Measurements from ENCODE around the gene LRMDA. TPM values are rescaled to one million over a fixed set of nuclear protein-coding genes. Genes with fewer than 3 reads are reported as not detected.
"Not testable (repeated sequence)": the region's sequence is repeated elsewhere in the genome, so short reads cannot be mapped to it uniquely, and the experiment has no call there.

The LRMDA gene
- total RNA-seq, 1 donor from 2014 or later, result 18.7 TPM

- Histone ChIP-seq H3K27me3 (ENCODE audit: control insufficient read depth, insufficient read depth, low read length) (no peaks in the 10 kb centered on the region), H3K4me3 (ENCODE audit: low read depth, low read length) (no peak overlapping the region), H3K36me3 (ENCODE audit: control insufficient read depth, insufficient read depth, low read length) (no peaks in the 10 kb centered on the region)
- TF ChIP-seq, protein P1, sequence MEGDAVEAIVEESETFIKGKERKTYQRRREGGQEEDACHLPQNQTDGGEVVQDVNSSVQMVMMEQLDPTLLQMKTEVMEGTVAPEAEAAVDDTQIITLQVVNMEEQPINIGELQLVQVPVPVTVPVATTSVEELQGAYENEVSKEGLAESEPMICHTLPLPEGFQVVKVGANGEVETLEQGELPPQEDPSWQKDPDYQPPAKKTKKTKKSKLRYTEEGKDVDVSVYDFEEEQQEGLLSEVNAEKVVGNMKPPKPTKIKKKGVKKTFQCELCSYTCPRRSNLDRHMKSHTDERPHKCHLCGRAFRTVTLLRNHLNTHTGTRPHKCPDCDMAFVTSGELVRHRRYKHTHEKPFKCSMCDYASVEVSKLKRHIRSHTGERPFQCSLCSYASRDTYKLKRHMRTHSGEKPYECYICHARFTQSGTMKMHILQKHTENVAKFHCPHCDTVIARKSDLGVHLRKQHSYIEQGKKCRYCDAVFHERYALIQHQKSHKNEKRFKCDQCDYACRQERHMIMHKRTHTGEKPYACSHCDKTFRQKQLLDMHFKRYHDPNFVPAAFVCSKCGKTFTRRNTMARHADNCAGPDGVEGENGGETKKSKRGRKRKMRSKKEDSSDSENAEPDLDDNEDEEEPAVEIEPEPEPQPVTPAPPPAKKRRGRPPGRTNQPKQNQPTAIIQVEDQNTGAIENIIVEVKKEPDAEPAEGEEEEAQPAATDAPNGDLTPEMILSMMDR (IDR thresholded peaks at IDR 0.05; ENCODE audit: insufficient read depth, low read length, poor library complexity, severe bottlenecking), result no peak
- no peak for DNase-seq (ENCODE audit: low read depth)
Measured at GRCh38 chr10:75619635-75620034, 188.2 kb downstream of the LRMDA start.

DNA sequence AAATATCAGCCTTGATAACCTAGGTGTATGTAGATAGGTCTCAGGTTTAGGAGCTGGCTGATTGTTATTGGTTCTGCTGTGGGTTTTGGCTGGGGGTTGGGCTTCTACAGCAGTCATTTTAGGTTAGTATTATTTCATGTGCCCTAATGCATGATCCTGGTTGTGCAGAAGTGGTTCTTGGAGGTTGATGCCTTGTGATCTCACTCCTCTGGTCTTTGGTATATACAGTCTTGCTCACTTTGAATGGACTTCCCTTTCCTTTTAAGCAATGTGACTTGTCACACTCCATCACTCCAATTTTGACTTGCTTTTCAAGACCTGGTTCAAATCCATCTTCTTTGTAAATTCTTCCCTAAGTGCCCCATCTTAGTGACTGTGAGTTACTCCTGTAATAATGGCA lies 188.9 kb downstream of the LRMDA start:
- H3K27me3 ChIP-seq (ENCODE audit: control insufficient read depth, insufficient read depth, low read length), result no peaks in the 10 kb centered on the region
- no peak for DNase-seq (ENCODE audit: low read depth)
- TF ChIP-seq, protein P1 (IDR thresholded peaks at IDR 0.05; ENCODE audit: insufficient read depth, low read length, poor library complexity, severe bottlenecking), result no peak
- no peak overlapping the region for H3K4me3 ChIP-seq (ENCODE audit: low read depth, low read length)
- H3K36me3 ChIP-seq (ENCODE audit: control insufficient read depth, insufficient read depth, low read length), result no peaks in the 10 kb centered on the region

GRCh38 chr10:75621003-75621402 lies 189.6 kb downstream of the LRMDA start:
- H3K27me3 ChIP-seq (ENCODE audit: control insufficient read depth, insufficient read depth, low read length); H3K4me3 ChIP-seq (ENCODE audit: low read depth, low read length); H3K36me3 ChIP-seq (ENCODE audit: control insufficient read depth, insufficient read depth, low read length); DNase-seq (ENCODE audit: low read depth): not testable (repeated sequence)

DNA sequence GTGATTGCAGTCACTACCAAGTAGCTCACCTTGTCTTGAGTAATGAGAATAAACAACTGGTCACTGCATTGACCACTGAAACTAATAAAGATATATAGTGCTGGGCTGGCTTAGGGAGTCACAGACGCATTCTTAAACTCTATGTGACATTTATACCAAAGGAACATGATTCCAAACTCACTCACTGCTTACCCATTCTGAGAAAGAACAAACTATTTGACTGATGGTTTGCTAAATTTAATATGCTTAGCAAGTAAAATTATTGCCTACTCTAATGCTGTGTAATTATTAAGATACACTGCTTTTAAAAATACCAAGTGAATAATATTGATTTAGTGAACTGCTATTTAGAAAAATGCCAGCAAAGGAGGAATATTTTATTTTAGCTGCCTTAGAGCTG lies 191.1 kb downstream of the LRMDA start:
- Histone ChIP-seq H3K36me3 (ENCODE audit: control insufficient read depth, insufficient read depth, low read length) (no peaks in the 10 kb centered on the region), H3K4me3 (ENCODE audit: low read depth, low read length) (no peak overlapping the region), H3K27me3 (ENCODE audit: control insufficient read depth, insufficient read depth, low read length) (no peaks in the 10 kb centered on the region)
- DNase-seq (ENCODE audit: low read depth), result no peak
- TF ChIP-seq, protein P1 (IDR thresholded peaks at IDR 0.05; ENCODE audit: insufficient read depth, low read length, poor library complexity, severe bottlenecking), result no peak

DNA sequence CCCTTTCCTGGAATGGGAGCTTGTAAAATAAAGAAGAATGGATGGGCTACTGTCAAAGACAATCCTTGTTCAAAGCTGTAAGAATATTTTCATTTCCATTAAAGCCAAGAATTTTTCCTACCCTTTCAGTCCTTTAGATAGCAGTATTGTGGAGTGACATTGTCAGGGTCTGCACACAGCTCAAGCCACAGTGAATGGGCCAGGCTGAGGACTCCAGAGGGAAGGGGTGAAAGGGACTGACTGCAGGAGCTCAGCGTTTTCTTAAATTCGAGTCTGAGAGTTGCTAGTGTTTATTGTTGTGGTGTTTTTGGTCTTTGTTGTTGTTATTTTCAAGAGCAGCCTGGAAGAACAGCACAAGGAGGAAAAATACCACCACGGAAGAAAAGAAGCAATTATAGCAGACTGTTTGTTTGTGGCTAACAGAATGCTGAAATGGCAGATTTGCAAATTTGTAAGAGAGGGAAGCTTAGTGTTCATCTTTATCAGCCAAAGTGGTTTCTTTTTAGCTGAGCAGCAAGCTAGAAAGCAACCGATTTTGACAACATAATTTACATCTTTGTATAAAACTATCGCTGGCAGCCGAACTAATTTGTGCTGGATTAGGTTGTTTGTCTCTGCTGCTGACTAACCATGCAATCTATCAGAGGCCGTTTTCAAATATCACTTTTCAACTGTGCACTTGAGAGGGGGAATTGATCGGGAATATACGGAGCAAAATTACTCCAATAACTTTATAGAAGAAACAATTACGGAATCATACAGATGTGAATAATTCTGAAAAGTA lies 192.1 kb downstream of the LRMDA start:
- DNase-seq (ENCODE audit: low read depth), result no peak
- Histone ChIP-seq H3K36me3 (ENCODE audit: control insufficient read depth, insufficient read depth, low read length) (no peaks in the 10 kb centered on the region), H3K4me3 (ENCODE audit: low read depth, low read length) (no peak overlapping the region), H3K27me3 (ENCODE audit: control insufficient read depth, insufficient read depth, low read length) (no peaks in the 10 kb centered on the region)
- TF ChIP-seq, protein P1 (IDR thresholded peaks at IDR 0.05; ENCODE audit: insufficient read depth, low read length, poor library complexity, severe bottlenecking), result no peak

DNA sequence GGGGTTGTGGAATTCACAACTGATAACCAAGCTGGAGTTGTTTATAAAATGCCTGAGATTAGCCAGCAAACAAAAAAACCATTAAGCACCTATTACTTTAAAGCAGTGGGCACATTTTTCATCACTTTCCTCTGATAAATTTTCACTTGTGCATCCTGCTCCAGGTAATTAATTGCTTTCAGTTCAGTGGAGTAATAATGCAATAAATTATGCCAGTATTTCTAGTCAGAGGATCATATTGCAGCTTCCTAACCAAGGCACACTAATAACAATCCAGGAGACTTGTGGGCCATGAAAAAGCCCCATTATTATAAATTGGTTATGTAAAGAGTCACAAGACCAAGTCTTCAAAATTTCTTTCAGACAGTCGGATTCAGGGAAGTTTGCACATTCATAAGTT lies 193.2 kb downstream of the LRMDA start:
- no peaks in the 10 kb centered on the region for H3K36me3 ChIP-seq (ENCODE audit: control insufficient read depth, insufficient read depth, low read length)
- no peaks in the 10 kb centered on the region for H3K27me3 ChIP-seq (ENCODE audit: control insufficient read depth, insufficient read depth, low read length)
- DNase-seq (ENCODE audit: low read depth), result no peak
- TF ChIP-seq, protein P1 (IDR thresholded peaks at IDR 0.05; ENCODE audit: insufficient read depth, low read length, poor library complexity, severe bottlenecking), result no peak
- H3K4me3 ChIP-seq (ENCODE audit: low read depth, low read length), result no peak overlapping the region
